Urinary bladder (tissue), 4 donors: ENCODE results near the gene FANCC. TPM values are rescaled to one million over a fixed set of nuclear protein-coding genes. Genes with fewer than 3 reads are reported as not detected.

Source experiments
- DNase-seq: peaks from one replicate; pipeline ENCODE4 v3.0.0-alpha.2; 2015; ENCODE audit errors: extremely low spot score
- H3K27ac ChIP-seq: one replicate; pipeline ENCODE4 v1.5.1; 2013; ENCODE audit warnings: low read depth, mild to moderate bottlenecking, moderate library complexity
- H3K36me3 ChIP-seq: one replicate; pipeline ENCODE4 v1.6.1; 2013; ENCODE audit warnings: mild to moderate bottlenecking, moderate library complexity; ENCODE audit not compliant: insufficient read depth
- H3K4me1 ChIP-seq: one replicate; pipeline ENCODE4 v1.6.1; 2013; ENCODE audit warnings: mild to moderate bottlenecking, moderate library complexity; ENCODE audit not compliant: insufficient read depth
- H3K4me3 ChIP-seq: one replicate; pipeline ENCODE4 v1.5.1; 2013; ENCODE audit warnings: low read depth, low read length
- WGBS: extraction: QIAGEN DNeasy Blood & Tissue Kit; methylation state at CpG from one replicate; pipeline ENCODE4 v1.1.7; 2013; 5-methylcytosine and 5-hydroxymethylcytosine counted together
- polyA plus RNA-seq: library from polyadenylated mRNA; stranded (reverse); fragments of 200-250 nt; gene quantifications from one replicate; pipeline ENCODE4 v1.2.3, GENCODE V29; 2013
- total RNA-seq: library from RNA; depleted of rRNA; stranded (reverse); fragments of >200 nt; gene quantifications from one replicate; pipeline ENCODE4 v1.2.3, GENCODE V29; 2014
- donor health status: healthy with polysubstance abuse.
- donor health status: healthy.

The FANCC gene
- total and polyA plus RNA-seq, 2 donors, result 4.6 to 25.7 TPM

- H3K27ac ChIP-seq, result no peak overlapping the region
- no peak overlapping the region for H3K4me3 ChIP-seq
- WGBS, result 72% methylated on average over 4 of the region's 4 CpGs
- no peaks in the 10 kb centered on the region for H3K4me1 ChIP-seq
- H3K36me3 ChIP-seq, result no peaks in the 10 kb centered on the region
- DNase-seq, result no peak
Observed at GRCh38 chr9:95128177-95128524, 189.4 kb downstream of the FANCC start.

GRCh38 chr9:95127249-95128176 is 190.0 kb downstream of the FANCC start:
- Histone ChIP-seq H3K4me3 (no peak overlapping the region), H3K4me1 (peaks cover 2% of the 10 kb centered on the region), H3K27ac (no peak overlapping the region), H3K36me3 (no peaks in the 10 kb centered on the region)
- no peak for DNase-seq
- 16% methylated on average over 35 of the region's 35 CpGs for WGBS

- Histone ChIP-seq H3K4me3 (no peak overlapping the region), H3K27ac (no peak overlapping the region), H3K4me1 (peaks cover 2% of the 10 kb centered on the region), H3K36me3 (no peaks in the 10 kb centered on the region)
- DNase-seq, result no peak
- WGBS, result 86% methylated on average over 9 of the region's 9 CpGs
Observed at GRCh38 chr9:95126739-95127138, 190.8 kb downstream of the FANCC start.

DNA sequence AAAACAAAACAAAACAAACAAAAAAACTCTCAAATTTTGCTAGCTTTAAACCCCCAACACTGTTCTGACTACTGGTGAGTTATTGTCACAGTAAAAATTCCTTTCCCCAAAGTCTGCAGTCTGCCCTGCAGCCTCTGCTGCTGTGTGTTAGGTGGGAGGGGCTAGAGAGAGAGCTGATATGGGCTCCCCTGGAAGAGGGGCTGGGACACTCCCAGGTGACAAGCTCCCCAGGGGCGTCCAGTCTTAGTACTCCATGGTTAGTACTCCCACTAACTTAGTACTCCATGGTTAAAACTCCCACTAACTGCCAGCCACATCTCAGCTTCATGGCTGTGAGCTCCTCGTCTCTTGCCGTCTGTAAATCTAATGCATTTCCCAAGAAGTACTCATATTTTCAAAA is 191.9 kb downstream of the FANCC start:
- no peaks in the 10 kb centered on the region for H3K36me3 ChIP-seq
- no peak overlapping the region for H3K27ac ChIP-seq
- no peak overlapping the region for H3K4me3 ChIP-seq
- H3K4me1 ChIP-seq, result peaks cover 2% of the 10 kb centered on the region
- DNase-seq, result no peak
- 78% methylated on average over 3 of the region's 3 CpGs for WGBS

- WGBS, result 74% methylated on average over 9 of the region's 9 CpGs
- Histone ChIP-seq H3K4me3 (no peak overlapping the region), H3K27ac (peak overlapping the region; percentile 3), H3K36me3 (no peaks in the 10 kb centered on the region), H3K4me1 (peaks cover 2% of the 10 kb centered on the region)
- DNase-seq, result peak; percentile 75
Observed at GRCh38 chr9:95124582-95125367, 192.7 kb downstream of the FANCC start.

DNA sequence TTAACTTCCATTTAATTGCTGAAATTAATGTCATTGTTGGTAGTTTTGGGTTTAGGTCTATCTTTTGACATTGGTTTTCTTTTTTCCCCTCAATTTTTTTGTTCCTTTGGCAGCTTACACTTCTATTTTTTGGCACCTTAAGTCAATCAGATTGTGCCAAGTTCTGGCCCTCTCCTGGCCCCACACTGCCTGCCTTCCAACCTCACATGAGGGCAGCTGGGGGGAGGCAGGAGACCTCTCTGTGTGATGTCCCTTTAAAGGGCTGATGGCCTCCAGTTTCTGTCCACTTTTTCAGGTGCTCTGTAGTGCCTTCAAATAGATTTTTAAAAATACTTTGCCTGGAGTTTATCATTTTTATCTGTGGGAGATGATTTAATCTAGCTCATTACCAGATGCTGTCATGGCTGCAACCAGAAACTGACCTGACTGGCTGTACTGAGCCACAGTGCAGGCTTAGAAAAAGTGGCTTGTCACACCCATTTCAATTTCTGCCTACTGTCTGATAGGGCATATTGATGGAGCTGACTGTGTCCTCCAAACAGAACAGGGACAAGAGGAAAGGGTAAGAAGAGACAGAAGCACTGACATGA is 196.6 kb downstream of the FANCC start:
- H3K4me1 ChIP-seq, result peaks cover 3% of the 10 kb centered on the region
- no peak overlapping the region for H3K27ac ChIP-seq
- no peaks in the 10 kb centered on the region for H3K36me3 ChIP-seq
- H3K4me3 ChIP-seq, result no peak overlapping the region
- DNase-seq, result no peak

- peaks cover 3% of the 10 kb centered on the region for H3K4me1 ChIP-seq
- no peak overlapping the region for H3K27ac ChIP-seq
- no peak overlapping the region for H3K4me3 ChIP-seq
- DNase-seq, result no peak
- WGBS, result 66% methylated on average over 4 of the region's 4 CpGs
- no peaks in the 10 kb centered on the region for H3K36me3 ChIP-seq
Observed at GRCh38 chr9:95118596-95118995, 198.9 kb downstream of the FANCC start.

- Histone ChIP-seq H3K27ac (no peak overlapping the region), H3K4me3 (no peak overlapping the region), H3K4me1 (peaks cover 2% of the 10 kb centered on the region), H3K36me3 (no peaks in the 10 kb centered on the region)
- 29% methylated on average over 1 of the region's 1 CpG for WGBS
- DNase-seq, result no peak
Observed at GRCh38 chr9:95116808-95117204, 200.7 kb downstream of the FANCC start.

GRCh38 chr9:95116002-95116807 is 201.3 kb downstream of the FANCC start:
- 77% methylated on average over 11 of the region's 11 CpGs for WGBS
- Histone ChIP-seq H3K36me3 (no peaks in the 10 kb centered on the region), H3K4me1 (peaks cover 2% of the 10 kb centered on the region), H3K27ac (no peak overlapping the region), H3K4me3 (no peak overlapping the region)
- DNase-seq, result no peak

DNA sequence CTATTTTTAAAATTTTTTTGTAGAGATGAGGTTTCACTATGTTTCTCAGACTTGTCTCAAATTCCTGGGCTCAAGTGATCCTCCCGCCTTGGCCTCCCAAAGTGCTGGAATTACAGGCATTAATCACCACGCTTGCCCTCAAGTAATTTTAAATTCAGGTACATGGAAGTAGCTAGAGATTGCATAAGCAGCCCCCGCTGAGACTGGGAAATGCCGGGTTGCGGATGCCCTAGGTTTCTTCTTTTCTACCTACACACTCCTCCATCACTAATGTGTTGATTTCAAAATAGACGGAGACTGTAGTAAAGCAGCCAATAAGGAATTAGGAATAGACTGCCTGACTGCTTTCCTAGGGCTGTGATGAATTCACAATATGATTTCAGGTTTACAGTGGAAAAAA is 202.4 kb downstream of the FANCC start:
- Histone ChIP-seq H3K4me3 (no peak overlapping the region), H3K36me3 (peaks cover 3% of the 10 kb centered on the region), H3K27ac (no peak overlapping the region), H3K4me1 (peaks cover 2% of the 10 kb centered on the region)
- WGBS, result 92% methylated on average over 6 of the region's 6 CpGs
- no peak for DNase-seq

GRCh38 chr9:95112436-95113280 is 204.9 kb downstream of the FANCC start:
- Histone ChIP-seq H3K27ac (no peak overlapping the region), H3K4me3 (no peak overlapping the region), H3K36me3 (peaks cover 3% of the 10 kb centered on the region), H3K4me1 (peaks cover 2% of the 10 kb centered on the region)
- 92% methylated on average over 12 of the region's 12 CpGs for WGBS
- no peak for DNase-seq

GRCh38 chr9:95111716-95112115 is 205.8 kb downstream of the FANCC start:
- Histone ChIP-seq H3K36me3 (peaks cover 3% of the 10 kb centered on the region), H3K4me3 (no peak overlapping the region), H3K4me1 (peaks cover 2% of the 10 kb centered on the region), H3K27ac (no peak overlapping the region)
- 91% methylated on average over 11 of the region's 11 CpGs for WGBS
- no peak for DNase-seq
